GM12878 (cell line): ENCODE measurements around the gene CALCA.

ENCODE experiments used
- CTCF ChIP-seq, 3 experiments: IDR thresholded peaks in 2 of 3; conservative IDR thresholded peaks in 1 of 3; 2 replicates each; pipeline ENCODE4 v1.5.1; 2011; ENCODE audit warnings: low read depth in 3 of 3, low read length in 3 of 3, mild to moderate bottlenecking in 3 of 3, control low read depth in 2 of 3, moderate library complexity in 2 of 3, inconsistent platforms in 1 of 3, mixed read lengths in 1 of 3; ENCODE audit not compliant: control insufficient read depth in 2 of 3, insufficient read depth in 1 of 3; ENCODE audit errors: extremely low read depth in 1 of 3
- ETV6 ChIP-seq, 2 experiments: fragments of 450-650 bp in 1 of 2; IDR thresholded peaks in 1 of 2; conservative IDR thresholded peaks in 1 of 2; 2 replicates each; pipeline ENCODE4 v1.6.1; 2014; ENCODE audit warnings: antibody characterized with exemption in 1 of 2, borderline replicate concordance in 1 of 2, low read depth in 1 of 2, mild to moderate bottlenecking in 1 of 2, moderate library complexity in 1 of 2
- IRF3 ChIP-seq: fragments of 450-650 bp; IDR thresholded peaks from 2 replicates; pipeline ENCODE4 v1.6.1; 2014; ENCODE audit warnings: mild to moderate bottlenecking
- IRF5 ChIP-seq: fragments of 450-650 bp; IDR thresholded peaks from 2 replicates; pipeline ENCODE4 v1.6.1; 2017; ENCODE audit warnings: borderline replicate concordance
- MEF2A ChIP-seq: IDR thresholded peaks from 2 replicates; pipeline ENCODE4 v1.6.1; 2011; ENCODE audit warnings: low read depth, mild to moderate bottlenecking, low read length, moderate library complexity; ENCODE audit not compliant: insufficient read depth
- MYC ChIP-seq: IDR thresholded peaks from 2 replicates; pipeline ENCODE4 v1.6.1; 2011; ENCODE audit warnings: mild to moderate bottlenecking, low read length, moderate library complexity, inconsistent platforms; ENCODE audit not compliant: insufficient read depth, insufficient replicate concordance, insufficient read length, severe bottlenecking
- NR2C2 ChIP-seq: IDR thresholded peaks from 2 replicates; pipeline ENCODE4 v1.6.1; 2011; ENCODE audit warnings: borderline replicate concordance, low read depth; ENCODE audit not compliant: control insufficient read depth, insufficient read length
- RAD21 ChIP-seq: IDR thresholded peaks from 2 replicates; pipeline ENCODE4 v1.6.1; 2011; ENCODE audit warnings: mild to moderate bottlenecking, low read depth, low read length, moderate library complexity; ENCODE audit not compliant: insufficient read depth
- RAD51 ChIP-seq: fragments of 450-650 bp; IDR thresholded peaks from 2 replicates; pipeline ENCODE4 v1.6.1; 2016; ENCODE audit warnings: moderate library complexity, mild to moderate bottlenecking, inconsistent platforms
- SUZ12 ChIP-seq: fragments of 200-600 bp; sonication (generic); IDR thresholded peaks from one replicate; pipeline ENCODE4 v1.6.1; 2018; ENCODE audit warnings: antibody characterized with exemption, mild to moderate bottlenecking; ENCODE audit not compliant: unreplicated experiment
- YY1 ChIP-seq: IDR thresholded peaks from 2 replicates; pipeline ENCODE4 v1.6.1; 2011; ENCODE audit warnings: low read depth, mild to moderate bottlenecking, low read length

- TF ChIP-seq CTCF (IDR thresholded peaks at IDR 0.05 in 2 of 3, conservative IDR thresholded peaks at IDR 0.05 in 1 of 3; ENCODE audit: control insufficient read depth in 2 of 3, extremely low read depth in 1 of 3, insufficient read depth in 1 of 3, low read depth in 3 of 3, low read length in 3 of 3) (no peak), SUZ12 (no peak), YY1 (no peak), MYC (no peak), IRF3 (no peak), NR2C2 (no peak), IRF5 (no peak), RAD51 (no peak), ETV6 (conservative IDR thresholded peaks at IDR 0.05 in 1 of 2, IDR thresholded peaks at IDR 0.05 in 1 of 2; ENCODE audit: borderline replicate concordance in 1 of 2, low read depth in 1 of 2) (no peak), MEF2A (no peak), RAD21 (no peak)
These were observed 1.7 kb upstream of the CALCA start for GRCh38 chr11:14973621-14974514.
